NT2/D1 (cell line): Measurements from ENCODE around the gene OR5AU1.

Source experiments
- SUZ12 ChIP-seq: IDR thresholded peaks from 2 replicates; pipeline ENCODE4 v1.6.1; 2011; ENCODE audit not compliant: insufficient read length, insufficient read depth; ENCODE audit errors: extremely low read depth
- YY1 ChIP-seq: IDR thresholded peaks from 2 replicates; pipeline ENCODE4 v1.6.1; 2011; ENCODE audit not compliant: insufficient read length, insufficient read depth

GRCh38 chr14:21182166-21182565 lies 26.3 kb upstream of the OR5AU1 start:
- TF ChIP-seq YY1 (no peak), SUZ12 (no peak)
